ENCODE results near the gene ECM1.

The ECM1 gene

DNA sequence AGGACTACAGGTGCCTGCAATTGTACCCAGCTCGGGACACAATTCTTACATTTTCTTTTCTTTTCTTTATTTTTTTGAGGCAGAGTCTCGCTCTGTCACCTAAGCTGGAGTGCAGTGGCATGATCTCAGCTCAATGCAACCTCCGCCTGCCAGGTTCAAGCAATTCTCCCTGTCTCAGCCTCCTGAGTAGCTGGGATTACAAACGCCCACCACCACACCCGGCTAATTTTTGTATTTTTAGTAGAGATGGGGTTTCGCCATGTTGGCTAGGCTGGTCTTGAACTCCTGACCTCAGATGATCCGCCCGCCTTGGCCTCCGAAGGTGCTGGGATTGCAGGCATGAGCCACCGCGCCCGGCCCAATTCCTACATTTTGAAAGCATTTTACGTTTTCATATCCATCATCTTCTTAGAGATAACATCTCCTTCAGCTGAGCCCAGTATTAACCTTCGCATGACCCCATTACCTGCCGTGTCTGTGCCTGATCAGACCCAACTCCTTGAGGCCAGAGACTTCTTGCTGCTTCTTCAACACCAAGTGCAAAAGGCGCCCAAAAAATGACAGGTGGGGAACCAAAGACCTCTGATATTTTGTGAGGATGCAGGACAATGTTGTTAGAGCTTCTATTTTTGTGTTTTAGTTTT, 38.5 kb downstream of the ECM1 start:
- DNase-seq, result no peak

DNA sequence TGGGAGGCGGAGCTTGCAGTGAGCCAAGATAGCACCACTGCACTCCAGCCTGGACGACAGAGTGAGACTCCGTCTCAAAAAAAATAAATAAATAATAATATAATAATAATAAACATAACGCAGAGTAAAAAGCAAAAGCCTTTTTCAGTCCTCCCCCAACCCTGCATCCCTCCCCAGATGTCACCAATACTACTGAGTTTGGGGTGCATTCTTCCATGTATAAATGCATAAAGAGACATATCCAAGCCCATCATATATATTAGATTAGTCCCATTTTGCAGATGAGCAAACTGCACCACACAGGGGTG, 40.4 kb downstream of the ECM1 start:
- no peak for DNase-seq

DNA sequence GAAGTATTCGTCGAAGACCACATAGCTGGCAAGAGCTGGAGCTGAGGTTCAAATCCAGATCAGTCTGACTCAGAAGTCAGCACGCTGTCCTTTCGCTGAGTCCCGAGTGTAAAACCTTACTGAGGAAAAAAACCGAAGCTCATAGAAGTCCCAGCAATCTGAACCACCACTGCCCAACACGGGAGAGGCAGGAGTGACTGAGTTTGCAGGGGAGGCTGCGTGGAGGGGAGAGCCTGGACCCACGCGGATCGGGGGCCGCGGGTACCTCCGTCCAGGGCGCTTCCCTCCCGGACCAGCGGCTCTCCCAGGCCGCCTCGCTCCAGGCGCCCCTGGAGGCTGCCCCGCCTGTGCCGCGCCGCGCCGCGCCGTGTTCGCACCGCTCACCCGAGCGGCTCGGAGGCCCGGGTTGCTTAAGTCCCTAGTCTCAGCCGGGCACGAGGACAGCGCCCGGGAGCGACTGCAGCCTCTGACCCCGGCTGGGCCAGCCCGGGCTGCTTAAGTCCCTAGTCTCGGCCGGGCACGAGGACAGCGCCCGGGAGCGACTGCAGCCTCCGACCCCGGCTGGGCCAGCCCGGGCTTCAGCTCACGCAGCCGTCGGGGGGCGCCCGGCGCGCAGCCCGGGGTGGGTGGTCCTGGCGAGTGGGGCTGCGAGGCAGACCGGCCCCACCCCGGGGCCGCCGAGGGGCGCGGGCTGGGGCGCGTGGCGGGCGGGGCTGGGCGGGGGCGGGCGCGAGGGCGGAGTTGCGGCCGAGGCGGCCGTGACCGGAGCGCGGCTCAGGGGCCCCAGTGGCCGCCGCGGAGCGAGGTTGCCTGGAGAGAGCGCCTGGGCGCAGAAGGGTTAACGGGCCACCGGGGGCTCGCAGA, 41.0 kb downstream of the ECM1 start, which contains the start of gene ADAMTSL4:
ADAMTSL4 (plus strand) TSS at position 777 of the 864 bp plus-strand sequence. CDS start 2,881 bp downstream, outside the sequence.
- no peak for DNase-seq

GRCh38 chr1:150549496-150550221, 41.8 kb downstream of the ECM1 start:
- no peak for DNase-seq

DNA sequence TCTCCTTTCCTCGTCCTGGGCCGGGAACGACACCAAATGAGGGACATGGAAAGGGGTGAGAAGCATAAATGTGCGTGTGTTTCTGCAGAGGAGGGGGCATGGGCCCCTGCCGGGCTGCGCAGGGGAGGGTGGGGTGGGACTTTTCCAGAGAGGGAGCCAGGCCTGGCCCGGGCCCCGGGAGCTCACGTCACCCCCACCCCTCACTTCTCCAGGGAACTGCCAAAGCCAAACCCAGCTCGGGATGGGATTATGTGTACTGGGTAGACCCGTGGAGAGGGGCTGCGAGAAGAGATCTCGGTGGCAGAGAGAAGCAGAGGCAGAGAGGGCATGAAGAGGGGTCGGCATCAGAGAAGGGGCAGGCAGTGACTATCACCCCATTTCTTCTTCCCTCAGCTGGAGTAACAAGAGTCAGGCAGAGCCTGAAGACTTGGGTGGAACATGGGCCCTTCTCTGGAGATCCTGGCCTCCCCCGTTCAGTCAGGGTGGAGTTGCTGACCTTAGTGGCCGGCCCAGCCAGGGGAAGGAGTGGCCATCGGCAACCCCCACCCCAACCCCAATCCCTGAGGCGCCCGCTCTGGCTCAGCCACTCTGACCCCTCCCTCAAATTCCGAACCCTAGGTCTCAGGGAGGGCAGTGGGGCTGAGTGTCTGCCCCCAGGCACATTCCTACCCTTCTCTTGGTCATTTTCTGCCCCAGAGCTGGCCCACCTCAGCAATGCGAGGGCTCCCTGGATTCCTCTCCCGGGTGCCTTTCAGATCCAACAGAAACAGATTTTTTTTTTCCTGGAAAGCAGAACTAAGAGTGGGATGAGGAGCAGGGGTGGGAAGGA, 42.5 kb downstream of the ECM1 start:
- DNase-seq, result no peak

DNA sequence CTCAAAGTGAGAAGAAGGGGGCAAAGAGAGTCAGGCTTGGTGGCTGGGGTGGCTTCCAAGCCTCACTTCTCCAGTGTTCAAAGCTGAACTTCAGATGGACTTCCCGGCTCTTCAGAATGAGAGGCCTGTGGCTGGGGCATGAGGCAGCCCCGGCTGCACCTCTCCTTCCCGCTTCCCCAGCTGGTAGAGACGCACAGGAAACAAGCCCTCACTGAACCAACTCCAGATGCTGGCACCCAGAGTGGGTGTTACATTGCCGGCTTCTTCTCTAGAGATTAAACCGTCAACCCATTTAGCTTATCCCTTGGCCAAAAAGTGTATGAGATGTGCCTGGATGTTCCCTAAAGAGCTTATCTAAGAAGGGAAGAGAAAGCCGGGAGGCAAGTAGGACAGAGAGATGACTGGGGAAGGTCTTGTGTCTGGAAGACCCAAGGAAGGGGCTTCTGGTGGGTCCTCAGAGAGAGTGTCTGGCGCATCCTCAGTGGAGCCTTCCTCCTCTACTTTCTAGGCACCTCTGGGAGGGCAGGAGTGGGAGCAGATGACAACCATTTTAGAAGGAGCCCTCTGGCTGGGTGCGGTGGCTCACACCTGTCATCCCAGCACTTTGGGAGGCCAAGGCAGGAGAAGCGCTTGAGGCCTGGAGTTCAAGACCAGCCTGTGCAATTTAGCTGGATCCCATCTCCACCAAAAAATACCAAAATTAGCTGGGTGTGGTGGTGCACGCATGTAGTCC, 43.3 kb downstream of the ECM1 start:
- DNase-seq, result no peak

GRCh38 chr1:150551784-150552127, 43.8 kb downstream of the ECM1 start:
- DNase-seq, result no peak

GRCh38 chr1:150552128-150552910, 44.4 kb downstream of the ECM1 start:
- DNase-seq, result no peak

DNA sequence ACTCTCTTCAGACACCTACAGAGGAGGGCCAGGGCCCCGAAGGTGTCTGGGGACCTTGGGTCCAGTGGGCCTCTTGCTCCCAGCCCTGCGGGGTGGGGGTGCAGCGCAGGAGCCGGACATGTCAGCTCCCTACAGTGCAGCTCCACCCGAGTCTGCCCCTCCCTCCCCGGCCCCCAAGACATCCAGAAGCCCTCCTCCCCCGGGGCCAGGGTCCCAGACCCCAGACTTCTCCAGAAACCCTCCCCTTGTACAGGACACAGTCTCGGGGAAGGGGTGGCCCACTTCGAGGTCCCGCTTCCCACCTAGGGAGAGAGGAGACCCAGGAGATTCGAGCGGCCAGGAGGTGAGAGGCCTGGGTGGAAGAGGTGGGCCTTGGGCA, 45.0 kb downstream of the ECM1 start:
- DNase-seq, result no peak

GRCh38 chr1:150553392-150554085, 45.6 kb downstream of the ECM1 start:
- no peak for DNase-seq

DNA sequence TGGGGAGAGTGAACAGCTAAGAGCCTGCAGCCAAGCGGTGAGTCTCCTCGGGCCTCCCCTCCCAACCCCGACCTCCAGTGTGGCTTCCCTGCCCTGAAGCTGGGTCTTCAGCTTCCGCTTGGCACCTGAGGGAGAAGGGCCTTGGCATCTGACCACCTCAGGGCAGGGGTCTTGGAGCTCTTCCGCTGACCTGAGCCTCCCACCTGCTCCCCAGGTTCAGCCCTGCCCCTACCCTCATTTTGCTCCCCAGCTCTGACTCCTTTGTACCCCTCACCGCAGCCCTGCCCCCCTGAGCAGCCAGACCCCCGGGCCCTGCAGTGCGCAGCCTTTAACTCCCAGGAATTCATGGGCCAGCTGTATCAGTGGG, 46.2 kb downstream of the ECM1 start:
- DNase-seq, result no peak

DNA sequence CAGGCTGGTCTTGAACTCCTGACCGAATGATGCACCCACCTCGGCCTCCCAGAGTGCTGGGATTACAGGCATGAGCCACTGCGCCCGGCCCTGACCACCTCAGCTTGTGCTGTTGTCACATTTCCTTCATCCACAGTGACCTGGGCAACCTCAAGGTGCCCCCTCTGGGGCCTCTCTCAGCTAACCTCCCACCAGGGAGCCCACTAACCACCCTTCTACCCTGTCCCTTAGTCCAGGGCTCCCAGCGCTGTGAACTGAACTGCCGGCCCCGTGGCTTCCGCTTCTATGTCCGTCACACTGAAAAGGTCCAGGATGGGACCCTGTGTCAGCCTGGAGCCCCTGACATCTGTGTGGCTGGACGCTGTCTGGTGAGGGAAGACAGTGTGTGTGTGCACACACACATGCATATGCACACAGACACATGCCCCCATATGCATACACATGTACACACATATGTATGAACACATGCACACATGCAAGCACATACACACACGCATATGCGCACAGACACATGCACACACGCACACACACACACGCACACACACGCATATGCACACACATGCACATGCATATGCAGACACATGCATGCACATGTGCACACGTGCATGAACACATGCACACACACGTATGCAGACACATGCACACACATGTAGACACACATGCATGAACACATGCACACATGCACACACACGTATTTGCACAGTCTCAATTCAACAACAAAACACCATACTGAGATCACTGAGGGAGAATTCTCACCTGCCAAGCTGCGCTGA, 47.5 kb downstream of the ECM1 start:
- no peak for DNase-seq

- no peak for DNase-seq
Observed at GRCh38 chr1:150555971-150556865, 48.3 kb downstream of the ECM1 start.

GRCh38 chr1:150557065-150557600, 49.2 kb downstream of the ECM1 start:
- no peak for DNase-seq

DNA sequence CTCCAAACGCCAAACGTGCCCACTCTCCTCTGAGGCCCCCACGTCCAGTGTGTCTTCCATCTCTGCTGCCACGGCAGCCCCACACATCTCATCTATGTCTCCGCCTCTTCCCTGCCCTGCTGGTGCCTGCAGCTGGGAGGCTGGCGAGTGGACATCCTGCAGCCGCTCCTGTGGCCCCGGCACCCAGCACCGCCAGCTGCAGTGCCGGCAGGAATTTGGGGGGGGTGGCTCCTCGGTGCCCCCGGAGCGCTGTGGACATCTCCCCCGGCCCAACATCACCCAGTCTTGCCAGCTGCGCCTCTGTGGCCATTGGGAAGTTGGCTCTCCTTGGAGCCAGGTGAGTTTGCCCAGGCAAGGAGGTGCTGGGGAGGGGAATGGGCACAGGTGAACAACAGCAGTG, 49.9 kb downstream of the ECM1 start:
- DNase-seq, result no peak

DNA sequence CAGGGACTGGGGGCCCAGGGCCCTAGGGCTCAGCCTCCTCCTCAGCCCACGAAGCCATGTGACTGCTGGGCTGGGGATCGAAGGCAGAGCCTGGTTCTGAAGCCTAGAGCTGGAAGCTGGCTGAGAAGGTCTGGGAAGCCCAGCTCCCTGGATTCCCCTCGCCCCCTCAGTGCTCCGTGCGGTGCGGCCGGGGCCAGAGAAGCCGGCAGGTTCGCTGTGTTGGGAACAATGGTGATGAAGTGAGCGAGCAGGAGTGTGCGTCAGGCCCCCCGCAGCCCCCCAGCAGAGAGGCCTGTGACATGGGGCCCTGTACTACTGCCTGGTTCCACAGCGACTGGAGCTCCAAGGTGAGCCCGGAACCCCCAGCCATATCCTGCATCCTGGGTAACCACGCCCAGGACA, 50.4 kb downstream of the ECM1 start:
- DNase-seq, result no peak

GRCh38 chr1:150558761-150559655, 51.1 kb downstream of the ECM1 start:
- no peak for DNase-seq

GRCh38 chr1:150559656-150560010, 51.7 kb downstream of the ECM1 start:
- DNase-seq, result no peak
